Common myeloid progenitor, CD34-positive (primary cell): Measurements from ENCODE around the gene TEX26.

ENCODE experiments used
- CTCF ChIA-PET: fragments of 350-600 bp; sonication (Branson Sonifier 250); formaldehyde crosslinking; loops from one replicate; lab custom pipeline; 2021; ENCODE audit warnings: antibody characterized with exemption; lab: Charles Lee
- POLR2A ChIA-PET: fragments of 350-600 bp; sonication (Branson Sonifier 250); formaldehyde crosslinking; loops from one replicate; lab custom pipeline; 2021; ENCODE audit warnings: antibody characterized with exemption; lab: Charles Lee
- DNase-seq, 3 donors: peaks; one replicate each; pipeline versions ENCODE4 v3.0.0 to v3.0.0-alpha.2; 2013
- H3K27ac ChIP-seq, 2 experiments: 1 replicate in 1 of 2; 2 replicates in 1 of 2; pipeline ENCODE4 v1.7.0; 2013; ENCODE audit warnings: inconsistent platforms in 2 of 2, low read length in 2 of 2, mild to moderate bottlenecking in 2 of 2, low read depth in 1 of 2, moderate library complexity in 1 of 2; ENCODE audit not compliant: severe bottlenecking in 2 of 2, insufficient read depth in 1 of 2, poor library complexity in 1 of 2
- H3K27me3 ChIP-seq, 5 experiments: replicated peaks in 2 of 5; 1 replicate in 3 of 5; 2 replicates in 2 of 5; pipeline versions ENCODE4 v1.6.1 to v1.7.0; 2013; ENCODE audit warnings: low read length in 4 of 5, mild to moderate bottlenecking in 2 of 5, moderate library complexity in 2 of 5, inconsistent platforms in 1 of 5; ENCODE audit not compliant: insufficient read depth in 5 of 5, control insufficient read depth in 4 of 5
- H3K36me3 ChIP-seq, 4 experiments: 1 replicate in 2 of 4; 2 replicates in 2 of 4; pipeline versions ENCODE4 v1.6.1 to v1.7.0; 2013; ENCODE audit warnings: low read length in 3 of 4, control low read depth in 1 of 4, mild to moderate bottlenecking in 1 of 4; ENCODE audit not compliant: control insufficient read depth in 4 of 4, insufficient read depth in 4 of 4
- H3K4me1 ChIP-seq, 4 experiments: 1 replicate in 3 of 4; 2 replicates in 1 of 4; pipeline versions ENCODE4 v1.6.1 to v1.7.1; 2013; ENCODE audit warnings: low read length in 3 of 4, mild to moderate bottlenecking in 3 of 4, control low read depth in 1 of 4, inconsistent platforms in 1 of 4, moderate library complexity in 1 of 4; ENCODE audit not compliant: control insufficient read depth in 4 of 4, insufficient read depth in 4 of 4; ENCODE audit errors: control extremely low read depth in 1 of 4
- H3K4me3 ChIP-seq, 7 experiments: 1 replicate in 4 of 7; 2 replicates in 3 of 7; pipeline versions ENCODE4 v1.5.1 to v1.7.0; 2013; ENCODE audit warnings: mild to moderate bottlenecking in 7 of 7, low read length in 6 of 7, moderate library complexity in 6 of 7, inconsistent platforms in 2 of 7, low read depth in 2 of 7, control low read depth in 1 of 7; ENCODE audit not compliant: insufficient read depth in 4 of 7, control insufficient read depth in 1 of 7; ENCODE audit errors: extremely low read depth in 1 of 7
- H3K9me3 ChIP-seq, 5 experiments: 1 replicate in 4 of 5; 2 replicates in 1 of 5; pipeline versions ENCODE4 v1.6.1 to v1.7.1; 2013; ENCODE audit warnings: low read length in 4 of 5, mild to moderate bottlenecking in 2 of 5, inconsistent platforms in 1 of 5, low read depth in 1 of 5, moderate library complexity in 1 of 5; ENCODE audit not compliant: control insufficient read depth in 4 of 5, insufficient read depth in 2 of 5; ENCODE audit errors: control extremely low read depth in 1 of 5
- WGBS: methylation state at CpG from one replicate; pipeline ENCODE4 v1.1.5; 2013; ENCODE audit not compliant: insufficient coverage; 5-methylcytosine and 5-hydroxymethylcytosine counted together

TEX26 gene

DNA sequence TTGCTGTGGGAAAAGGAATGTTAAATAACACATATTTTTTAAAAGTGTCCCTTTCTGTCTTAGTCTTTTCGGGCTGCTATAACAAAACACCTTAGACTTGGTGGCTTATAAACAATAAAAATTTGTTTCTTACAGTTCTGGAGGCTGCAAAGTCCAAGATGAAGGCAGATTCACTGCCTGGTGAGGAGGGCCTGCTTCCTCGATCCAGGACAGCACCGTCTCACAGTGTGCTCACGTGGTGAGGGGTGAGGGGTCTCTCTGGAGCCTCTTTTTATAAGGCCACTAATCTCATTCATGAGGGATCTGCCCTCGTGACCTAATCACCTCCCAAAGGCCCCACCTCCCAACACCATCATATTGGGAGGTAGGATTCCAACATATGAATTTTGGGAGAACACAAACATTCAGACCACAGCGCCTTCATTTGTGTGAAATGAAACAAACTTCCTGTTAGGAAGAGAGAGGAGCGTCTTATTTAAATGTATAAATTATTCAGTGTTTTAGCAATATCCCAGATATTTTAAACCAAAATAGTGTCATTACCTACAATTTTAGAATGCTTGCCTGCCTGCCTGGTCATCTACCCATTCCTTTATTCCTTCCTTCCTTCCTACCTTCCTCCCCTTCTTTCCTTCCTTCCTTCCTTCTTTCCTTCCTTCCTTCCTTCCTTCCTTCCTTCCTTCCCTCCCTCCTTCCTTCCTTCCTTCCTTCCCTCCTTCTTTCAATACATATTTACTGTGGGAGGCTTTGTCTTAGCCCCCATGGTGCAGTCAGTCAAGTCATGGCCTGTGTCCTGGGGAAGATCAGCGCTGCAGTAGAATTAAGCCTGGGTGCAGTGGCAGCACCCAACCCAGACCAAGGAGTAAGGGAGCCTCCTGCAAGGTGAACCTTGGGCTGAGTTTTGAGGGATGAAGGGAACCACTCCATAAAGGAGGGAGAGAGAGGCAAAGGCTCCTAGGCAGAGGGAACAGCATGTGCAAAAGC is 84.2 kb downstream of the TEX26 start:
- ChIA-PET POLR2A (interaction anchor here (0.6 kb wide), 1 partner anchor 13 kb away, joined by 4 read pairs; no protein-coding TSS in a partner anchor), CTCF (interaction anchor here (0.9 kb wide), 1 partner anchor 9 kb away, joined by 3 read pairs; no protein-coding TSS in a partner anchor)
- no peak overlapping the region for H3K27ac ChIP-seq
- 100% methylated on average over 1 of the region's 8 CpGs for WGBS
- no peaks in the 10 kb centered on the region for H3K4me1 ChIP-seq
- peaks cover 5 to 36% (median 17%) of the 10 kb centered on the region in 5 experiments for H3K27me3 ChIP-seq
- peaks cover 0 to 3% (median 0%) of the 10 kb centered on the region in 5 experiments for H3K9me3 ChIP-seq
- H3K36me3 ChIP-seq, result no peaks in the 10 kb centered on the region
- no peak overlapping the region for H3K4me3 ChIP-seq
- no peak for DNase-seq

DNA sequence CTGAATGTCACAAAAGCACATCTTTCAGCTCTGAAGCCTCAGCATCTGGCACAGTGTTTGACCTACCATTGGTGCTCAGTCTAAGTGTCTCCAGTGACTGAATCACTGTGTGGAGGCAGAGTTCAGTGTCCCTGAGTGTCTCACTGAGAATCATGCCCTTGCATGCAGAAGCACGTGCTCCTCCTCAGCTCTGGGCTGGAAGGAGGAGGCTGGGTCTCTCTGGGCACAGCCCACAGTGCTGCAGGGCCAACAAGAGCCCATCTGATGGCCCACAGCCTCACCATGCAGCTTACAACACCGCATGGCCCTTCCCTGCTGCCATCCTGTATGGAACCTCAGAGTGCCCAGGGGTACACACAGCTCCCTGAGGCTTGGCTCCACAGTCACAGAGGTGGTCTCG is 86.1 kb downstream of the TEX26 start:
- H3K27me3 ChIP-seq, result peaks cover 8 to 53% (median 24%) of the 10 kb centered on the region in 5 experiments
- CTCF ChIA-PET, result interaction anchor here (1.2 kb wide), 1 partner anchor 40 kb away, joined by 5 read pairs; no protein-coding TSS in a partner anchor

DNA sequence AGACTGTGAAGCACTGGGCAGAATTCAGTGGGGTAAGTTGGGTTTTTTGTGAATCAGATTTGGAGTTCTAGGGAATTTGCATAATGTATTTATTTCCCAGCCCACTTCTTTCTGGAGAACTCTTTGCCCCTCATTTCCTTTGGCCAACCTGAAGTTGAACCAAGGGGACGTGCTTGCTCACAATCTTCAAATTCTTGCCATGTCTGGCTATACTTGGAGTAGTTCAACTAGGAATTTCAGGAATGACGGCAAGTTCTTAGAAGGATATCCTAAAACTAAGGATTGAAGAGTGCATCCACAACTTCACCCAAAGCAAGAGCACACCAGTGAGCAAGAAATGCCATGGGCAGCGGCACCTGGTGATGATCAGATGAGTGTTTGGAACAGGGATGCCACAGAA is 88.5 kb downstream of the TEX26 start:
- Histone ChIP-seq H3K4me1 (no peaks in the 10 kb centered on the region), H3K36me3 (no peaks in the 10 kb centered on the region), H3K9me3 (peaks cover 0 to 3% (median 0%) of the 10 kb centered on the region in 5 experiments), H3K27ac (no peak overlapping the region), H3K27me3 (peaks cover 8 to 65% (median 20%) of the 10 kb centered on the region in 5 experiments), H3K4me3 (no peak overlapping the region)
- ChIA-PET POLR2A (no interaction called here), CTCF (interaction anchor here (1.1 kb wide), 1 partner anchor 20 kb away, joined by 3 read pairs; no protein-coding TSS in a partner anchor)
- DNase-seq, result no peak
- WGBS, result 0% methylated on average over 1 of the region's 3 CpGs

More for the DNA sequence above, 86.1 kb downstream of the TEX26 start:
- 100% methylated on average over 3 of the region's 3 CpGs for WGBS
- peaks cover 0 to 3% (median 0%) of the 10 kb centered on the region in 5 experiments for H3K9me3 ChIP-seq
- no peaks in the 10 kb centered on the region for H3K4me1 ChIP-seq
- H3K36me3 ChIP-seq, result no peaks in the 10 kb centered on the region
- POLR2A ChIA-PET, result no interaction called here
- H3K4me3 ChIP-seq, result no peak overlapping the region
- no peak for DNase-seq
- H3K27ac ChIP-seq, result no peak overlapping the region

DNA sequence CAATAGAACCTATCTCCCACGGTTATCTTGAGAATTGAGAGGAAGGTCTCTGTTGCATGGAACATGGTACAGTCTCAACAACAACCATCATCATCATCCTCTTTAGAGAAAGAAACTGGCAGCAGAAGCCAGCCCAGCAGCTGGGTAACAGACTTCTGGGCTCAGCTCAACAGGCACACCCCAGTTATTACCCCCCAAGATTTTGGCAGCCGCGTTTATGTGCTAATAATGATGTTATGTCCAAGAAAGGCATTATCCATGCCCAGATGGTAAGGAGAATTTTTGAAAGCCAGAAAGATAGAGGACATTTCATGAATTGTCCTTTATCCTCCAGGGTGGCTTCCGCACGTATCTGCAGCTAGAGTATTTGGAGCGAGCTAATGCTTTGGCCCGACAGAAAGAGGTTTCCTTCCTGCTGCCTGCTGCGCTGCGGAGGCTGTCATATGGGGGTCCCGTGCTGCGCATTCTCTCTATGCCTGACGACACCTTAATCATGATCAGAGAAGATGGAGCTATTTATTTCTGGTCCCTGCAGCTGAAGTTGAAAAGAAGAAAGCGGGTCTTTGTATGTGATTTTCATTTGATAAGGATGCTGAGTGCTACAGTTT is 89.9 kb downstream of the TEX26 start:
- peaks cover 8 to 71% (median 28%) of the 10 kb centered on the region in 5 experiments for H3K27me3 ChIP-seq
- CTCF ChIA-PET, result interaction anchor here (1.1 kb wide), 1 partner anchor 22 kb away, joined by 4 read pairs; no protein-coding TSS in a partner anchor
- 73% methylated on average over 10 of the region's 13 CpGs for whole genome bisulfite sequencing

DNA sequence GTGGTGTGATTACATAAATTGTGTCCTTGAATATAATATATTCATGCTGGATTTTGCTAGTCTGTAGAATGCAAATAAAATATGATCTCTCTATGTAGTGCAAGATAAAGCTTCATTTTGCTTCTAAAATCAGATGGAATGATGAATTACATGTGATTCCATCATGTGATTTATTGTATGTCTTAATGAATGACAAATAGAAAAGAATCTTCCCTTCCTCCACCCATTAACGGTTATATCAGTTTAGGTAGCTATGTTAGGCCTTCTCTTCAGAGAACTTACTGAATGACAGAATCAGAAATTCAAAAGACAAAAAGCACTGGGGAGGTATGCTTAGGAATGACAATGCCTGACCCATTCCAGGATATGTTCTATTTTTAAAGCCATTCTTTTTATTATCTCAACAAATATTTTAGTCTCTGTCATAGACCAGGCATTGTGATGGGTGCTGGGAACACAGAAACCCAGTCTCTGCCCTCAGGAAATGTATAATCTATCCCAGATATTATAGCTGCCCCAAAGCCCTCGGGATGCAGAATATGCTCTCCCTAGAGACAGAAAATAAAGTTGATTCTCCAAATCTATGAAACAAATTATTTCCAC is 90.6 kb downstream of the TEX26 start:
- DNase-seq, result no peak
- POLR2A ChIA-PET, result no interaction called here
- no peaks in the 10 kb centered on the region for H3K36me3 ChIP-seq
- no peak overlapping the region for H3K27ac ChIP-seq
- CTCF ChIA-PET, result interaction anchor here (1.1 kb wide), 1 partner anchor 21 kb away, joined by 4 read pairs; no protein-coding TSS in a partner anchor
- no peak overlapping the region for H3K4me3 ChIP-seq
- peaks cover 8 to 74% (median 33%) of the 10 kb centered on the region in 5 experiments for H3K27me3 ChIP-seq
- H3K4me1 ChIP-seq, result no peaks in the 10 kb centered on the region
- no peaks in the 10 kb centered on the region for H3K9me3 ChIP-seq
- WGBS, result no CpG with 5 or more reads among the region's 2 CpGs

More for the DNA sequence above, 89.9 kb downstream of the TEX26 start:
- Histone ChIP-seq H3K27ac (no peak overlapping the region), H3K36me3 (no peaks in the 10 kb centered on the region), H3K9me3 (peaks cover 0 to 3% (median 0%) of the 10 kb centered on the region in 5 experiments), H3K4me3 (no peak overlapping the region), H3K4me1 (no peaks in the 10 kb centered on the region)
- POLR2A ChIA-PET, result no interaction called here
- no peak for DNase-seq
